HG02840 (cell line): Measurements from ENCODE around the gene STAC.
"Not testable (repeated sequence)": the region's sequence is repeated elsewhere in the genome, so short reads cannot be mapped to it uniquely, and the experiment has no call there.

ENCODE experiments used
- ATAC-seq: cut with Tn5 transposase; IDR thresholded peaks from one replicate; pipeline ENCODE4 v1.9.1; 2021; ENCODE audit warnings: mild to moderate bottlenecking, moderate library complexity, moderate number of reproducible peaks; ENCODE audit not compliant: unreplicated experiment, low FRiP score

Gene STAC

GRCh38 chr3:36475558-36475957, 95.3 kb downstream of the STAC start:
- no peak for ATAC-seq

GRCh38 chr3:36476286-36476942, 96.1 kb downstream of the STAC start:
- no peak for ATAC-seq

- ATAC-seq = no peak
Measured at GRCh38 chr3:36477655-36478054, 97.4 kb downstream of the STAC start.

GRCh38 chr3:36480911-36481648, 100.8 kb downstream of the STAC start:
- no peak for ATAC-seq

DNA sequence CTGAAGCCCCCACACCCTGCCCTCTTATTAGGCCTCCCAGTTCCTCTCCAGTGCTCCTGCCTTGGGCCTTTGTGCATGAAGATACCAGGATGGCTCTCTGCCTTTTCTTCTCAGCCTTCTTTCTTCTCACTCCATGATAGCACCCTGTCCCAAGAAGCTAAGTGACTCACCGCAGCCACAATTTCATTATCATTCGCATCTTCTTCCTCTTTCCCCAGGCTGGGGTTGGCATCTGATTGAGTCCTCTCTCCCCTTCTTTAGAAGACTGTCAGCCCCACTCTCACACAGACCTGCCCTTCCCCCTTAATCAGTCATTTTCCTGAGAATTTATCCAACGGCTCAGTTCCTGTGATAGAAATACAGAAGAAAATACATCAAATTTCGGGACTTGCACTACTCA, 102.0 kb downstream of the STAC start:
- ATAC-seq = no peak

DNA sequence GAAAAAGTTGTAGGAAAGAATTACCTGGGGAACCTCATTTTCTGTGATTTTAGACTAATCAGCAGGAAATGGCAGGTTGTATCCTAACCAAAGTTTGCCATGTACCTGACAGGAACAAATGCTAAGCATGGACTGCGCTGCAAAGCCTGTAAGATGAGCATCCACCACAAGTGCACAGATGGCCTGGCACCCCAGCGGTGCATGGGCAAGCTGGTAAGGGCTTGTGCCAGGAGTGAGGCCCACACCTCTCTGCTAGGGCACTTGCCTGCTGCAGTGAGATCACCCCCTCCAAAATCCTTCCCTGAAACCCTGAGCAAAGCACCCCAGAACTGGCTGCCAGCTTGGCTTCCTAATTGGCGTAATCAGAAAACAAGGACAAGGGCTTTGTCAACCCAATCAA, 102.6 kb downstream of the STAC start:
- ATAC-seq = no peak

- no peak for ATAC-seq
Measured at GRCh38 chr3:36483709-36484108, 103.4 kb downstream of the STAC start.

DNA sequence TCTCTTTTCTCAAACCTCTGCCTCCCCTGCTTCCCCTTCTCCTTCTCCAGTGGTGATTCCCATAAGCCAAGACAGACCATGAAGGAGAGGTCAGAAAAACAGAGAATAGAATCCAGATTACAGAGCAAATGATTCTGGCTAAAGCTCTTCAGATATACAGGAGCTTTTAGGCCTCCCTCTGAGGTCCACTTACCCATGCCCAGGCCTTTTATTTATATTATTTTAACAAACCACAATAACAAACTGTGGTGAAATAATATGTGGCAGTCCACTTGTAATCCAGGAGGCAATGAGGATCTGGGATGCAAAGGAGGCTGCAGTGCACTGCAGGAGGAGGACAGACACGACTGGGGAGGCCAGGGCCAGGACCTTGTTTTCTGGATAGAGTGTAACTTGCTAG, 104.1 kb downstream of the STAC start:
- no peak for ATAC-seq

- no peak for ATAC-seq
Measured at GRCh38 chr3:36486009-36486795, 105.9 kb downstream of the STAC start.

- no peak for ATAC-seq
Measured at GRCh38 chr3:36487616-36488015, 107.3 kb downstream of the STAC start.

GRCh38 chr3:36488077-36488789, 107.9 kb downstream of the STAC start:
- ATAC-seq = no peak

DNA sequence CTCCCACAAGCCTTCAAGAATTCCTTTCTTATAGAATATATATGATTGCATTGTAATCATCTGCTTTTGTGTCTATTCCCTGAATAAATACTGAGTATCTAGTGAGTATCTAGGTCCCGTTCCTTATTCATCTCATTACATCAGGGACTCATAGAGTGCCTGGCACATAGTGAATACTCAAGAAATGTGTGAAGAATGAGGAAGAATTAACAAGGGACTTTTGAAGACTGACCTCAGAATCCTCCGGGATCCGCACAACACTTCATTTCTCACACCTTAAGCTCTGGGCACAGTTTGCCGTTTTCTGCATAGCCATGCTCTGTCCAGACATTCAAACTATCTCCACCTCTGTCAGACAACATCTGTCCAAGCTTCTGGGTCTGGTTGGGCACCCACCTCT, 108.8 kb downstream of the STAC start:
- ATAC-seq = no peak

DNA sequence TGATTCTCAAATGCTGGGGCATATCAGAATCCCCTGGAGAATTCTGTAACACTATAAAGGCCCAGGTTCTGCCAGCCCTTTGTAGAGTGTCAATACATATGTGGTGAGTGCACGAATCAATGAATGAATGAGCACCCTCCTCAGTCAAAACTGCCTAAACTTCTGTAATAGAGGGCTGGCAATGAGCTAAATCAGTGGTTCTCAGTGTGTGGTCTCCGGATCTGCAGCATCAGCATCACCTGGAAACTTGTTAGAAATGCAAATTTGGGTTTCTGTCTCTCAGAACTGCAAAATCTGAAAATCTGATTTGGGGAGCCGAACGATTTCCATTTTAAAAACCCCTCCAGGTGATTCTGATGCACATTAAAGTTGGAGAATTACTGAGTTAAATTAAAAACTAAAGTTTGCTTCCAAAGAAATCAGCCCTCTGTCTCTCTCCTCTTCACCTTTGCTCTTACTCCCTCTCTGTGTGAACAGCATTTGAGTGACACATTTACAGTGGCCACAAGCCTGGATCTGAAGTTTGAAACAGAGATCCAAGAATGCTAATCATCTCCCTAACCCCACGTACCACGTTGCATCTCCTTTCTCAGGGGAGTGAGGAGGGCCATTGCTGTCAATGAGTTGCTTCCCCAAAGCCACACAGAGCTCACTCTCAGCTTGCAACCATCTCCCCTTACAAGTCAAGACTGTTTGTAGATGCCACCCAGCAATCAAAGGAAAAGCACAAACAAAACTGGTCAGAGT, 109.5 kb downstream of the STAC start:
- ATAC-seq = no peak

DNA sequence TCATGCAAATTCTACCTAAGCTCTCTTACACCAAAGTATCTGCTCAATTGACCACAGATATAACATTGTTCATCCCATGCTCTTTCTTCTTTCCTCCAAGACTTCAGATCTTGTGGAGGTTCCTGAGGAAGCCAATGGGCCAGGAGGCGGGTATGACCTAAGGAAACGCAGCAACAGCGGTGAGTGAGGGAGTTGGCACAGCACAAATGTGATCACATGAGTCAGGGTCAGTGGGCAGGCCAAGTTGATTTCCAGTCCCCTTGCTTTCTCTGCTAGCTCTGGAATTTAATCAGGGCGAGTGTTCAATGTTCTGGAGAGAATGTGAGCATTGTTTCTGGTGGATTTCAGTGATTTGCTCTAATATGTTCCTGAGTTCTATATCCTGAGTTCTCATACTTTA, 112.7 kb downstream of the STAC start:
- ATAC-seq = no peak

DNA sequence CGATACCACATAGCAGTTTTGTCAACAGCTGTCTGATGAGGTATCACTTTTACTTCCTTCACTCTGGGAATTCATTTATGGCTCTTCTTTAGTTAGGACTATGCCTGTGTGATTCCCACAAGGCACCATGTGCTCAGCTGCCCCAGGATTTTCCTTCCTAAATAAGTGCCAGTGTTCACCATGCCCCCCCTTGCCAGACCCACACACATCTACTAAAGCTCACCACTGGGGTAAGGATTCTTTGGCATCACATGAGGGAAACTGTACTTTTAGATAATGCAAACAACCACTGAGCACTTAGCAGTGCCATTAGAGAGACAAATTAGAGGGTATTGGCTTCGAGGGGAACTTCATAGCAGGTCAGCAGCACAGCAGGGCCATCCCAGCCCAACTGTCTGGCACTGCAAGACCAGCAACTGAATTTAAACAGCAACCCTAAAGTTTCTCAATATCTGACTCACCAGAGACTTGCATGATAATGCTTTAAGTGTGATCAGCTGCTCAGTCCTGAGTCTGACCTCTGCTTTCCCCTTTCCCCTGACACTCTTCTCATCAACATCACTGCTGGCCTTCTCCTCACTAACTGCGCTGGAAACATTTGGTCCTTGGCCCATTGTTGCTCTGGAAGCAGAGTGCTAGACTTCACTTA, 114.3 kb downstream of the STAC start:
- ATAC-seq = no peak

- ATAC-seq = no peak
Measured at GRCh38 chr3:36496684-36497633, 116.7 kb downstream of the STAC start.

DNA sequence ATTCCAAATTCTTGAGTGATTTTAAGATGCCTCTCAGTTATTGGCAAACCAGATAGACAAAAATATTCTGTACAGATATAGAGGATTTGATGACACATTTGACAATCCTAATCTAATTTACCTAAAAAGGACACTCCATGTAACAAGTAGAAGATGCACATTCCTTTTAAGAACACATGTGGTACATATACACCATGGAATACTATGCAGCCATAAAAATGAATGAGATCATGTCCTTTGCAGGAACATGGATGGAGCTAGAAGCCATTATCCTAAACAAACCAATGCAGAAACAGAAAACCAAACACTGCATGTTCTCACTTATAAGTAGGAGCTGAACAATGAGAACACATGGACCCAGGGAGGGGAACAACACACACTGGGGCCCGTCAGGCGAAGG, 119.7 kb downstream of the STAC start:
- ATAC-seq = not testable (repeated sequence)

- ATAC-seq = no peak
Measured at GRCh38 chr3:36501616-36502015, 121.3 kb downstream of the STAC start.

- ATAC-seq = no peak
Measured at GRCh38 chr3:36505393-36505792, 125.1 kb downstream of the STAC start.
